Ishikawa (cell line): ENCODE data around the gene RBBP7.
A peak's percentile ranks its signal among the peaks of the same experiment; 100 is the strongest.

ENCODE experiments used
- CEBPB ChIP-seq: IDR thresholded peaks from 2 replicates; pipeline ENCODE4 v1.6.1; 2012
- CREB1 ChIP-seq: IDR thresholded peaks from 2 replicates; pipeline ENCODE4 v1.6.1; 2012; ENCODE audit warnings: low read depth
- EGR1 ChIP-seq: IDR thresholded peaks from 2 replicates; pipeline ENCODE4 v1.6.1; 2012
- EP300 ChIP-seq: IDR thresholded peaks from 2 replicates; pipeline ENCODE4 v1.6.1; 2012; ENCODE audit warnings: borderline replicate concordance
- FOXM1 ChIP-seq: IDR thresholded peaks from 2 replicates; pipeline ENCODE4 v1.6.1; 2012; ENCODE audit warnings: low read depth, borderline replicate concordance
- MAX ChIP-seq: IDR thresholded peaks from 2 replicates; pipeline ENCODE4 v1.6.1; 2012
- NFIC ChIP-seq: IDR thresholded peaks from 2 replicates; pipeline ENCODE4 v1.6.1; 2012
- RAD21 ChIP-seq: IDR thresholded peaks from 2 replicates; pipeline ENCODE4 v1.6.1; 2012; ENCODE audit warnings: low read depth
- REST ChIP-seq: IDR thresholded peaks from 2 replicates; pipeline ENCODE4 v1.6.1; 2012; ENCODE audit warnings: low read depth, mild to moderate bottlenecking
- TAF1 ChIP-seq: IDR thresholded peaks from 2 replicates; pipeline ENCODE4 v1.6.1; 2012; ENCODE audit warnings: low read depth, mild to moderate bottlenecking
- TCF12 ChIP-seq: IDR thresholded peaks from 2 replicates; pipeline ENCODE4 v1.6.1; 2012; ENCODE audit warnings: low read depth
- TEAD4 ChIP-seq: IDR thresholded peaks from 2 replicates; pipeline ENCODE4 v1.6.1; 2012
- USF1 ChIP-seq: IDR thresholded peaks from 2 replicates; pipeline ENCODE4 v1.6.1; 2012
- YY1 ChIP-seq: IDR thresholded peaks from 2 replicates; pipeline ENCODE4 v1.6.1; 2012; ENCODE audit warnings: low read depth
- ZBTB7A ChIP-seq: IDR thresholded peaks from 2 replicates; pipeline ENCODE4 v1.6.1; 2012; ENCODE audit warnings: low read depth

Gene RBBP7

GRCh38 chrX:16819634-16820033 is 50.5 kb downstream of the RBBP7 start:
- TF ChIP-seq YY1 (no peak), ZBTB7A (no peak), TEAD4 (no peak), EP300 (no peak), TAF1 (no peak), MAX (no peak), CREB1 (no peak), EGR1 (no peak)

GRCh38 chrX:16814597-16814996 is 55.6 kb downstream of the RBBP7 start:
- TF ChIP-seq MAX, result no peak
- no peak for TF ChIP-seq EP300
- no peak for TF ChIP-seq REST
- no peak for TF ChIP-seq USF1
- TF ChIP-seq CEBPB, result no peak
- TF ChIP-seq EGR1, result no peak
- TF ChIP-seq FOXM1, result no peak
- TF ChIP-seq CREB1, result no peak
- TF ChIP-seq YY1, result no peak
- no peak for TF ChIP-seq NFIC
- TF ChIP-seq ZBTB7A, result no peak
- TF ChIP-seq TCF12, result no peak
- TF ChIP-seq TAF1, result no peak

- TF ChIP-seq CEBPB (peak; percentile 96), FOXM1 (no peak)
Observed at GRCh38 chrX:16807976-16808542, 62.1 kb downstream of the RBBP7 start.

GRCh38 chrX:16807548-16807947 is 62.6 kb downstream of the RBBP7 start:
- TF ChIP-seq USF1 (no peak), EGR1 (no peak), EP300 (no peak), CEBPB (no peak), CREB1 (no peak), YY1 (no peak), TEAD4 (no peak)

- TF ChIP-seq EP300, result no peak
- no peak for TF ChIP-seq CREB1
- TF ChIP-seq REST, result no peak
- TF ChIP-seq USF1, result no peak
- no peak for TF ChIP-seq NFIC
- TF ChIP-seq FOXM1, result no peak
- TF ChIP-seq CEBPB, result no peak
- TF ChIP-seq TAF1, result no peak
- no peak for TF ChIP-seq TCF12
- TF ChIP-seq TEAD4, result no peak
- TF ChIP-seq EGR1, result no peak
- TF ChIP-seq ZBTB7A, result no peak
- no peak for TF ChIP-seq YY1
- no peak for TF ChIP-seq MAX
- TF ChIP-seq RAD21, result no peak
Observed at GRCh38 chrX:16804923-16805464, 65.2 kb downstream of the RBBP7 start.

GRCh38 chrX:16797841-16798240 is 72.3 kb downstream of the RBBP7 start:
- no peak for TF ChIP-seq EGR1
- no peak for TF ChIP-seq FOXM1
